ENCODE measurements around the gene PITPNC1.

The PITPNC1 gene

GRCh38 chr17:67711916-67712315 lies 334.8 kb downstream of the PITPNC1 start:
- Histone ChIP-seq H3K36me3 (ENCODE audit: control insufficient read depth in 5 of 5, insufficient read depth in 5 of 5, low read length in 5 of 5) (no peaks in the 10 kb centered on the region), H3K27me3 (ENCODE audit: control insufficient read depth in 5 of 5, insufficient read depth in 4 of 5, low read length in 5 of 5) (peaks cover 0 to 3% (median 0%) of the 10 kb centered on the region in 5 donors)

DNA sequence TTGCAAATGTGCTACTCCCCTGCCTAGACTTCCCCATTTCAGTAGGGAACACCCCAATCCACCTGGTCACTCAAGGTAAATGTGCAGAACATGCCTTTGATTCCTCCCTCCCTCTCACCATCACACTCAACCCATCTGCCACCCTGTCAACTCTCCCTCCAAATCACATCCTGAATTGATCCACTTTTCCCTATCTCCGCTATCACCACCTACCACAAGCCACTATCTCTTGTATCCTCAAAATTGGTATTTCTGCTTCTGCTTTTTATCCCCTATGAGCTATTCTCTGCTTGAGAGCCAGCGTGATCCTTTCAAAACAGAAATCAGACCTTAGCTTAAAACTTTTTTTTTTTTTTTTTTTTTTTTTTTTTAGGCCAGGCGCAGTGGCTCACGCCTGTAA lies 335.3 kb downstream of the PITPNC1 start:
- Histone ChIP-seq H3K27me3 (ENCODE audit: control insufficient read depth in 5 of 5, insufficient read depth in 4 of 5, low read length in 5 of 5) (peaks cover 0 to 3% (median 0%) of the 10 kb centered on the region in 5 donors), H3K4me1 (ENCODE audit: control insufficient read depth in 5 of 5, insufficient read depth in 5 of 5, low read length in 5 of 5) (peaks cover 0 to 7% (median 5%) of the 10 kb centered on the region in 5 donors), H3K9me3 (ENCODE audit: control insufficient read depth in 5 of 5, low read length in 5 of 5) (no peaks in the 10 kb centered on the region), H3K27ac (ENCODE audit: low read depth, low read length) (no peak overlapping the region), H3K4me3 (ENCODE audit: low read depth in 1 of 5, low read length in 5 of 5) (no peak overlapping the region), H3K36me3 (ENCODE audit: control insufficient read depth in 5 of 5, insufficient read depth in 5 of 5, low read length in 5 of 5) (no peaks in the 10 kb centered on the region), H3K9ac (ENCODE audit: low read length in 5 of 5) (no peak overlapping the region)

More at GRCh38 chr17:67711916-67712315, 334.8 kb downstream of the PITPNC1 start:
- Histone ChIP-seq H3K4me3 (ENCODE audit: low read depth in 1 of 5, low read length in 5 of 5) (no peak overlapping the region), H3K4me1 (ENCODE audit: control insufficient read depth in 5 of 5, insufficient read depth in 5 of 5, low read length in 5 of 5) (peaks cover 0 to 3% (median under 1%) of the 10 kb centered on the region in 5 donors), H3K9ac (ENCODE audit: low read length in 5 of 5) (no peak overlapping the region), H3K27ac (ENCODE audit: low read depth, low read length) (no peak overlapping the region), H3K9me3 (ENCODE audit: control insufficient read depth in 5 of 5, low read length in 5 of 5) (no peaks in the 10 kb centered on the region)

GRCh38 chr17:67713169-67713568 lies 336.1 kb downstream of the PITPNC1 start:
- no peak overlapping the region for H3K27ac ChIP-seq (ENCODE audit: low read depth, low read length)
- no peak overlapping the region for H3K4me3 ChIP-seq (ENCODE audit: low read depth in 1 of 5, low read length in 5 of 5)
- H3K36me3 ChIP-seq (ENCODE audit: control insufficient read depth in 5 of 5, insufficient read depth in 5 of 5, low read length in 5 of 5): no peaks in the 10 kb centered on the region
- H3K27me3 ChIP-seq (ENCODE audit: control insufficient read depth in 5 of 5, insufficient read depth in 4 of 5, low read length in 5 of 5): peaks cover 0 to 3% (median 0%) of the 10 kb centered on the region in 5 donors
- no peak overlapping the region for H3K9ac ChIP-seq (ENCODE audit: low read length in 5 of 5)
- no peaks in the 10 kb centered on the region for H3K9me3 ChIP-seq (ENCODE audit: control insufficient read depth in 5 of 5, low read length in 5 of 5)
- H3K4me1 ChIP-seq (ENCODE audit: control insufficient read depth in 5 of 5, insufficient read depth in 5 of 5, low read length in 5 of 5): peaks cover 0 to 9% (median 7%) of the 10 kb centered on the region in 5 donors

- H3K4me1 ChIP-seq (ENCODE audit: control insufficient read depth in 5 of 5, insufficient read depth in 5 of 5, low read length in 5 of 5): peaks cover 5 to 24% (median 21%) of the 10 kb centered on the region in 5 donors
- no peak overlapping the region for H3K9ac ChIP-seq (ENCODE audit: low read length in 5 of 5)
- H3K4me3 ChIP-seq (ENCODE audit: low read depth in 1 of 5, low read length in 5 of 5): no peak overlapping the region
- H3K36me3 ChIP-seq (ENCODE audit: control insufficient read depth in 5 of 5, insufficient read depth in 5 of 5, low read length in 5 of 5): peaks cover 8 to 12% (median 9%) of the 10 kb centered on the region in 5 donors
- no peak overlapping the region for H3K27ac ChIP-seq (ENCODE audit: low read depth, low read length)
- no peaks in the 10 kb centered on the region for H3K9me3 ChIP-seq (ENCODE audit: control insufficient read depth in 5 of 5, low read length in 5 of 5)
- peaks cover 0 to 3% (median 0%) of the 10 kb centered on the region in 5 donors for H3K27me3 ChIP-seq (ENCODE audit: control insufficient read depth in 5 of 5, insufficient read depth in 4 of 5, low read length in 5 of 5)
Measured at GRCh38 chr17:67716405-67716798, 339.3 kb downstream of the PITPNC1 start.

DNA sequence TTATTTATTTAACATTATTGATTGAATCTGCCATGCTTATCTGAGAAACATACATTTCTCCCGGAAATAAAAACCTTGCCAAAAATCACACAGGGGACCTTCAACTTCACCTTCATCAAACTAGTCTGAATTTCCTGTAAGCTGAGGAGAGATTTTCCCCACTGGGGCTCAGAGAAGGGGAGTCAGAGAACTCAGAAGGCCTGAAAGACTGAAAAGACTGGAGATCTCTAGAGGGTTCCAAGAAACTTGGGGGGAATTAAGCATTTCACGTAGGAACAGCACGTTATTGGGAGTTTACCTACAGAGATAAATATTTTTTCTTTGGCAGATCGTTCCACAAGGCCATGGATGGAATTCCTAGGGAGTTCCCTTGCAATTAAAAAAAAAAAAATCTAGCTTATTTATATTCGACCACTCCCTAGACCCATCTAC lies 340.1 kb downstream of the PITPNC1 start:
- H3K27me3 ChIP-seq (ENCODE audit: control insufficient read depth in 5 of 5, insufficient read depth in 4 of 5, low read length in 5 of 5): peaks cover 0 to 2% (median 0%) of the 10 kb centered on the region in 5 donors
- H3K4me3 ChIP-seq (ENCODE audit: low read depth in 1 of 5, low read length in 5 of 5): peak overlapping the region; percentile 80 to 97 (median 92)
- H3K9ac ChIP-seq (ENCODE audit: low read length in 5 of 5): peak overlapping the region; percentile 63 to 99 (median 73)
- no peaks in the 10 kb centered on the region for H3K9me3 ChIP-seq (ENCODE audit: control insufficient read depth in 5 of 5, low read length in 5 of 5)
- peaks cover 5 to 24% (median 21%) of the 10 kb centered on the region in 5 donors for H3K4me1 ChIP-seq (ENCODE audit: control insufficient read depth in 5 of 5, insufficient read depth in 5 of 5, low read length in 5 of 5)
- peak overlapping the region; percentile 98 for H3K27ac ChIP-seq (ENCODE audit: low read depth, low read length)
- peaks cover 16 to 20% (median 17%) of the 10 kb centered on the region in 5 donors for H3K36me3 ChIP-seq (ENCODE audit: control insufficient read depth in 5 of 5, insufficient read depth in 5 of 5, low read length in 5 of 5)

GRCh38 chr17:67717624-67718324 lies 340.7 kb downstream of the PITPNC1 start, which contains the start of gene NOL11:
Gene NOL11, plus strand, starts transcription at chr17:67717936. Its CDS starts 12 bp downstream, at chr17:67717948.
- peaks cover 5 to 24% (median 21%) of the 10 kb centered on the region in 5 donors for H3K4me1 ChIP-seq (ENCODE audit: control insufficient read depth in 5 of 5, insufficient read depth in 5 of 5, low read length in 5 of 5)
- H3K9me3 ChIP-seq (ENCODE audit: control insufficient read depth in 5 of 5, low read length in 5 of 5): no peaks in the 10 kb centered on the region
- peak within 1 kb of the TSS; percentile 98 to 100 (median 99) for H3K9ac ChIP-seq (ENCODE audit: low read length in 5 of 5)
- H3K27ac ChIP-seq (ENCODE audit: low read depth, low read length): peak within 1 kb of the TSS; percentile 98
- H3K36me3 ChIP-seq (ENCODE audit: control insufficient read depth in 5 of 5, insufficient read depth in 5 of 5, low read length in 5 of 5): peaks cover 19 to 26% (median 23%) of the 10 kb centered on the region in 5 donors
- H3K27me3 ChIP-seq (ENCODE audit: control insufficient read depth in 5 of 5, insufficient read depth in 4 of 5, low read length in 5 of 5): no peaks in the 10 kb centered on the region
- peak within 1 kb of the TSS; percentile 90 to 99 (median 92) for H3K4me3 ChIP-seq (ENCODE audit: low read depth in 1 of 5, low read length in 5 of 5)

GRCh38 chr17:67718325-67718941 lies 341.4 kb downstream of the PITPNC1 start:
- H3K36me3 ChIP-seq (ENCODE audit: control insufficient read depth in 5 of 5, insufficient read depth in 5 of 5, low read length in 5 of 5): peaks cover 19 to 28% (median 25%) of the 10 kb centered on the region in 5 donors
- H3K27me3 ChIP-seq (ENCODE audit: control insufficient read depth in 5 of 5, insufficient read depth in 4 of 5, low read length in 5 of 5): no peaks in the 10 kb centered on the region
- no peaks in the 10 kb centered on the region for H3K9me3 ChIP-seq (ENCODE audit: control insufficient read depth in 5 of 5, low read length in 5 of 5)
- H3K9ac ChIP-seq (ENCODE audit: low read length in 5 of 5): peak overlapping the region; percentile 98 to 100 (median 99)
- H3K4me1 ChIP-seq (ENCODE audit: control insufficient read depth in 5 of 5, insufficient read depth in 5 of 5, low read length in 5 of 5): peaks cover 5 to 24% (median 21%) of the 10 kb centered on the region in 5 donors
- H3K27ac ChIP-seq (ENCODE audit: low read depth, low read length): peak overlapping the region; percentile 98
- peak overlapping the region; percentile 90 to 99 (median 92) for H3K4me3 ChIP-seq (ENCODE audit: low read depth in 1 of 5, low read length in 5 of 5)

GRCh38 chr17:67725373-67725791 lies 348.3 kb downstream of the PITPNC1 start:
- Histone ChIP-seq H3K27me3 (ENCODE audit: control insufficient read depth in 5 of 5, insufficient read depth in 4 of 5, low read length in 5 of 5) (no peaks in the 10 kb centered on the region), H3K4me1 (ENCODE audit: control insufficient read depth in 5 of 5, insufficient read depth in 5 of 5, low read length in 5 of 5) (no peaks in the 10 kb centered on the region), H3K9ac (ENCODE audit: low read length in 5 of 5) (no peak overlapping the region), H3K4me3 (ENCODE audit: low read depth in 1 of 5, low read length in 5 of 5) (no peak overlapping the region), H3K36me3 (ENCODE audit: control insufficient read depth in 5 of 5, insufficient read depth in 5 of 5, low read length in 5 of 5) (peaks cover 47 to 90% (median 75%) of the 10 kb centered on the region in 5 donors), H3K27ac (ENCODE audit: low read depth, low read length) (no peak overlapping the region), H3K9me3 (ENCODE audit: control insufficient read depth in 5 of 5, low read length in 5 of 5) (no peaks in the 10 kb centered on the region)

DNA sequence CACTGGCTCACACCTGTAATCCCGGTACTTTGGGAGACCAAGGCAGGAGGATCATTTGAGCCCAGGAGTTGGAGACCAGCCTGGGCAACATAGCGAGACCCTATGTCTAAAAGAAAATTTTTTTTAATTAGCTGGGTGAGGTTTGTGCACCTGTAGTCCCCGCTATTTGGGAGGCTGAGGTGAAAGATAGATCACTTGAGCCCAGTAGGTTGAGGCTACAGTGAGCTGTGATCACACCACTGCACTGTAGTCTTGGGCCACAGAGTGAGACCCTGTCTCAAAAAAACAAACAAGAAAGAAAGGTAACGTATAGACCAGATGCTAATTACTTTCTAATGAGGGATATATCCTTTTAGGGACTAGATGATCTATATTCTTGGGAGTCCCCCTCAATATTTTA lies 348.7 kb downstream of the PITPNC1 start:
- Histone ChIP-seq H3K27me3 (ENCODE audit: control insufficient read depth in 5 of 5, insufficient read depth in 4 of 5, low read length in 5 of 5) (no peaks in the 10 kb centered on the region), H3K4me3 (ENCODE audit: low read depth in 1 of 5, low read length in 5 of 5) (no peak overlapping the region), H3K9ac (ENCODE audit: low read length in 5 of 5) (no peak overlapping the region), H3K36me3 (ENCODE audit: control insufficient read depth in 5 of 5, insufficient read depth in 5 of 5, low read length in 5 of 5) (peaks cover 49 to 91% (median 76%) of the 10 kb centered on the region in 5 donors), H3K4me1 (ENCODE audit: control insufficient read depth in 5 of 5, insufficient read depth in 5 of 5, low read length in 5 of 5) (no peaks in the 10 kb centered on the region), H3K27ac (ENCODE audit: low read depth, low read length) (no peak overlapping the region), H3K9me3 (ENCODE audit: control insufficient read depth in 5 of 5, low read length in 5 of 5) (no peaks in the 10 kb centered on the region)

Data from subcutaneous abdominal adipose tissue (tissue), 5 donors.